GM12878 (cell line): Measurements from ENCODE around the gene SHC2. TPM values are rescaled to one million over a fixed set of nuclear protein-coding genes. Genes with fewer than 3 reads are reported as not detected.

Experiments
- BMI1 ChIP-seq: fragments of 450-650 bp; IDR thresholded peaks from 2 replicates; pipeline ENCODE4 v1.6.1; 2016; ENCODE audit warnings: mild to moderate bottlenecking, moderate library complexity, borderline replicate concordance
- CBX5 ChIP-seq: sonication (generic); IDR thresholded peaks from 2 replicates; pipeline ENCODE4 v1.6.1; 2016; ENCODE audit warnings: low read depth, moderate library complexity, mild to moderate bottlenecking, inconsistent platforms
- CREM ChIP-seq: IDR thresholded peaks from 2 replicates; pipeline ENCODE4 v1.6.1; 2014; ENCODE audit warnings: antibody characterized with exemption, low read depth
- CUX1 ChIP-seq: IDR thresholded peaks from 2 replicates; pipeline ENCODE4 v1.6.1; 2012; ENCODE audit warnings: improper control_type of control experiment, low read depth, low read length; ENCODE audit not compliant: insufficient replicate concordance
- E2F4 ChIP-seq: IDR thresholded peaks from 2 replicates; pipeline ENCODE4 v1.6.1; 2012; ENCODE audit warnings: low read depth, low read length, improper control_type of control experiment
- E2F8 ChIP-seq: fragments of 450-650 bp; IDR thresholded peaks from 2 replicates; pipeline ENCODE4 v1.6.1; 2018; ENCODE audit warnings: mild to moderate bottlenecking, low read depth, moderate library complexity; ENCODE audit not compliant: partially characterized antibody
- ESRRA ChIP-seq: IDR thresholded peaks from 2 replicates; pipeline ENCODE4 v1.6.1; 2012; ENCODE audit warnings: mild to moderate bottlenecking, low read length, improper control_type of control experiment
- KLF5 ChIP-seq: fragments of 450-650 bp; IDR thresholded peaks from 2 replicates; pipeline ENCODE4 v1.6.1; 2014; ENCODE audit warnings: mild to moderate bottlenecking; ENCODE audit not compliant: partially characterized antibody
- MAX ChIP-seq: IDR thresholded peaks from 2 replicates; pipeline ENCODE4 v1.6.1; 2012; ENCODE audit warnings: low read depth, low read length, improper control_type of control experiment
- MLLT1 ChIP-seq: fragments of 450-650 bp; IDR thresholded peaks from 2 replicates; pipeline ENCODE4 v1.6.1; 2016; ENCODE audit warnings: mild to moderate bottlenecking
- NR2F1 ChIP-seq: fragments of 450-650 bp; conservative IDR thresholded peaks from 2 replicates; pipeline ENCODE4 v1.6.1; 2017; ENCODE audit warnings: mild to moderate bottlenecking
- RAD21 ChIP-seq: IDR thresholded peaks from 2 replicates; pipeline ENCODE4 v1.6.1; 2011; ENCODE audit warnings: mild to moderate bottlenecking, low read depth, low read length, moderate library complexity; ENCODE audit not compliant: insufficient read depth
- RB1 ChIP-seq: fragments of 450-650 bp; formaldehyde crosslinking; IDR thresholded peaks from 2 replicates; pipeline ENCODE4 v1.6.1; 2017; ENCODE audit warnings: mild to moderate bottlenecking, borderline replicate concordance
- RBBP5 ChIP-seq: fragments of 200-600 bp; sonication (generic); conservative IDR thresholded peaks from 2 replicates; pipeline ENCODE4 v1.6.1; 2016
- RCOR1 ChIP-seq: conservative IDR thresholded peaks from 2 replicates; pipeline ENCODE4 v1.6.1; 2012; ENCODE audit warnings: low read depth, low read length, improper control_type of control experiment
- RELA ChIP-seq: fragments of 450-650 bp; IDR thresholded peaks from 2 replicates; pipeline ENCODE4 v1.8.0; 2014; ENCODE audit warnings: borderline replicate concordance; ENCODE audit not compliant: partially characterized antibody
- SMAD5 ChIP-seq: IDR thresholded peaks from 2 replicates; pipeline ENCODE4 v1.6.1; 2016; ENCODE audit warnings: antibody characterized with exemption, low read depth
- TCF12 ChIP-seq: IDR thresholded peaks from 2 replicates; pipeline ENCODE4 v1.6.1; 2011; ENCODE audit warnings: low read depth, mild to moderate bottlenecking, low read length
- ZBED1 ChIP-seq: IDR thresholded peaks from 2 replicates; pipeline ENCODE4 v1.6.1; 2016; ENCODE audit warnings: borderline replicate concordance
- polyA plus RNA-seq, 11 experiments: library from polyadenylated mRNA; depleted of rRNA in 4 of 11; unstranded in 6 of 11; stranded (reverse) in 5 of 11; fragments of >200 nt; fragmentation: Nextera tagmentation in 4 of 11; fragmentation: Illumina TruSeq in 1 of 11; extraction: Ambion mirVana in 4 of 11; extraction: Trizol in 1 of 11; gene quantifications; 1 replicate in 1 of 11; 2 replicates in 10 of 11; pipeline versions ENCODE4 v1.2.1 to v1.2.3, GENCODE V29; 2011 to 2016; ENCODE audit warnings: inconsistent platforms in 2 of 11, missing spikeins in 2 of 11, low read depth in 1 of 11
- total RNA-seq, 4 experiments: library from RNA; depleted of rRNA in 3 of 4; stranded (reverse); fragments of >200 nt in 3 of 4; fragmentation: Illumina TruSeq in 1 of 4; extraction: Trizol in 1 of 4; gene quantifications; 2 replicates each; pipeline versions ENCODE4 v1.2.1 to v1.2.3, GENCODE V29; 2013 to 2021

SHC2 gene
- total and polyA plus RNA-seq, 10 of the 15 experiments (the other 5 are each of a cell fraction or from before 2014, with no cell fraction given) = 0.08 TPM; not detected in 9

GRCh38 chr19:507286-508203 is 46.7 kb upstream of the SHC2 start, which contains the start of gene TPGS1 (continued):
- TF ChIP-seq CREM (peak; percentile 85), KLF5 (peak; percentile 12), RBBP5 (no peak), CUX1 (no peak), RCOR1 (0 out of 2 replicates have a peak, but pooled peaks have one; percentile 29), ZBED1 (no peak), ESRRA (no peak; the same call in 1 of the 2 replicates), E2F4 (no peak), RB1 (peak; percentile 74; the same call in 1 of the 2 replicates), RELA (no peak), SMAD5 (no peak), MLLT1 (peak; percentile 95), RAD21 (no peak), MAX (no peak), CBX5 (no peak), NR2F1 (no peak), BMI1 (no peak), TCF12 (0 out of 2 replicates have a peak, but pooled peaks have one; percentile 4), E2F8 (peak; percentile 79)
